H54 (cell line): ENCODE measurements around the gene PGAP1.
A peak's percentile ranks its signal among the peaks of the same experiment; 100 is the strongest.

Source experiments
- DNase-seq: peaks from one replicate; pipeline ENCODE4 v3.0.0; 2011; ENCODE audit warnings: low spot score, mixed read lengths; ENCODE audit not compliant: insufficient read length
- FAIRE-seq: peaks from 3 replicates; lab custom pipeline; 2011; peaks lifted over from hg19 to GRCh38; lab: Jason Lieb, UNC
- POLR2A ChIP-seq: IDR thresholded peaks from 2 replicates; pipeline ENCODE4 v1.6.1; 2011; ENCODE audit warnings: low read depth, mild to moderate bottlenecking, low read length

The PGAP1 gene

GRCh38 chr2:196959734-196960338 lies 33.3 kb upstream of the PGAP1 start:
- DNase-seq (no peak), FAIRE-seq (no peak)
- no peak for TF ChIP-seq POLR2A

GRCh38 chr2:196959281-196959680 lies 32.8 kb upstream of the PGAP1 start:
- DNase-seq (no peak), FAIRE-seq (no peak)
- TF ChIP-seq POLR2A: no peak

DNA sequence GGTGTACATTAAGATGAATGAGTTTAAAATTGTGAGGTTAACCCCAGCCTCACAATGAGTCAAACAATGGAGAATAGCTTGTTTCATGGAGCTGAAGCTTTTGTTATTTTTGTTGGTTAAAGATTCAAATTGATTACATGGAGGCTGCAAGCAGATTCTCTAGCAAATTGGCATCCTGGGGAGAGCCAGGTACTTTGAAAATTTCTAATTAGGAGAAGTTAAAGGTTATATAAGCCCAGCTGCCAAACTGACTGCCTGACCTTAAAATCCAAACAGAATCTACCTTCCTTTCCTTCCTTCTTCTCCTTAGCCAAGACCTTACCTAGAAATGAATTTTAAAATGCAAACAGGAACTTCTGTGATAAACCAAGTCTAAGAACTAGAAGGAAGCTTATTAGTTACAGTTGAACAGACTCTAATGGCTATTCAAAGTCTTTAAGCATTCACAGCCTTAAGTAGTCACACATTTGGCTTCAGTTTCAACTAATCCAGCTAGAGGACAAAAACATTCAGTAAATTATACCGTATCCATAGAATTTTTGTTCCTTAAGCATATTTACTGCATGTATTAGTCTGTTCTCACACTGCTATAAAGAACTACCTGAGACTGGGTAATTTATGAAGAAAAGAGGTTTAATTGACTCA lies 31.5 kb upstream of the PGAP1 start:
- DNase-seq (no peak), FAIRE-seq (no peak)
- TF ChIP-seq POLR2A: no peak

DNA sequence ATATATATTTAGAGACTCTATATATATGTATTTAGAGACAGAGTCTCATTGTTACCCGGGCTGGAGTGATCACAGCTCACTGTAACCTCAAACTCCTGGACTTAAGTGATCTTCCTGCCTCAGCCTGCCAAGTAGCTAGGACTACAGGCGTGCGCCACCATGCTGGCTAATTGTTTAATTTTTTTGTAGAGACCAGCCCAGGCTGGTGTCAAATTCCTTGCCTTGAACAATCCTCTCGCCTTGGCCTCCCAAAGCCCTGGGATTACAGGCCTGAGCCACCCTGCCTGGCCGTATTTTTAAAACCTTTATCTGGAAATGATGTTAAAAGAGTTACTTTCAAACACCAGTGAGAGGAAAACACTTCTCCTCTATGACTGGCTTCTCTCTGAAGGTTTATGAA lies 30.9 kb upstream of the PGAP1 start:
- DNase-seq: no peak
- no peak for FAIRE-seq
- TF ChIP-seq POLR2A: no peak

- no peak for DNase-seq
- FAIRE-seq: no peak
- no peak for TF ChIP-seq POLR2A
These were observed 29.6 kb upstream of the PGAP1 start for GRCh38 chr2:196956069-196956468.

DNA sequence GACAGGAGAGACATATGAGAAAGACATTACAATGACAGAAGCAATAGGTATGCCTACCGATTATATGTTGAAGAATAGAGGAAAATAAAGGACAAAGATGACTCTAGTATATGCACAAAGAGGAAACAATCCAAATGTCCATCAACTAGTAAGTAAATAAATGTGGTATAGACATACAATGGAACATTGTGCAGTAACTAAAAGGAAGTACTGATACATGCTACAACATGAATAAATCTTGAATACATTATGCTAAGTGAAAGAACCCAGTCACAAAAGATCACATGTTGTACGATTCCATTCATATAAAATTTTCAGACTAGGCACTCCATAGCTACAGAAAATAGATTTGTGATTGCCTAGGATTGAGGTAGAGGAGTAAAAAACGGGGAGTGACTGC lies 28.5 kb upstream of the PGAP1 start:
- DNase-seq: no peak
- TF ChIP-seq POLR2A: no peak
- FAIRE-seq: peak; percentile 58

DNA sequence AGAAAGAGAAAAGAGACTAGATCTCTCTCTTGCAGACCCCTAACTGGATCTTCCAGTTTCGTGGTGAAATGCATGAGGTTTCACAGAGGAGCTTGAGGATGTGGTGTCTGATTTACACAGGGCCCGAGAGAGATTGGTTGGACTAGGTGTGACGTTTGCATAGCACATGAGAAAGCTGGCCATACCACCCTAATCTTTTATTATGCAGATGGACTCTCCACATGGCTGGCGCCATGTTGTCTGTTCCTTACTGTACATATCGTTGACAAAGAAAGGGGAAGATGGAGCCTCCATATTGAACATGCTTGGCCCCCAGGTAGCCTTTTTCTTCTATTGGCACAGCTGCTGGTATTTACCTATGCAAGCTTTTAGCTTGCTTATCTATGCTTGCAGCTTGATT lies 27.5 kb upstream of the PGAP1 start:
- no peak for TF ChIP-seq POLR2A
- no peak for DNase-seq
- FAIRE-seq: no peak

- TF ChIP-seq POLR2A: no peak
- no peak for FAIRE-seq
- no peak for DNase-seq
These were observed 26.4 kb upstream of the PGAP1 start for GRCh38 chr2:196952936-196953335.

- TF ChIP-seq POLR2A: no peak
- DNase-seq: no peak
- no peak for FAIRE-seq
These were observed 25.5 kb upstream of the PGAP1 start for GRCh38 chr2:196951973-196952372.

- FAIRE-seq: no peak
- DNase-seq: no peak
- no peak for TF ChIP-seq POLR2A
These were observed 22.6 kb upstream of the PGAP1 start for GRCh38 chr2:196949116-196949515.

DNA sequence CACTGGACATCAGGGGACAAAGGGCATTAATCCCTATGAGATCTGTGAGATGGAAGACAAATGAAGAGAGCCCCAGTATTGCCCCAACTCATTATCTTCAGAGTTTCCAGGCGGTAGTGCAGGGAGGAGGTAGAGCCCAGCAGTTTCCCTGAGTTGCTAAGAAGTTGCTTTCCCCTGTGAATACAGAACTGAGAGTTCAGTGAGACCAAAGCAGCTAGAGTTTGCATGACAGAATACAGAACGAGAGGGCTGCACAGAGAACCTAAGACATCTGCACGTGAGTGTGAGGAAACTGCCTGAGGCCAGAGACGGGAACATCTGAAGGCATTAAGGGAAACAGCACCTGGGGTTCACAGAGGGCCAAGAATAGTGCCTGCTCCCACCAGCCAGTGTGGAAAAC lies 18.1 kb upstream of the PGAP1 start:
- DNase-seq (no peak), FAIRE-seq (no peak)

DNA sequence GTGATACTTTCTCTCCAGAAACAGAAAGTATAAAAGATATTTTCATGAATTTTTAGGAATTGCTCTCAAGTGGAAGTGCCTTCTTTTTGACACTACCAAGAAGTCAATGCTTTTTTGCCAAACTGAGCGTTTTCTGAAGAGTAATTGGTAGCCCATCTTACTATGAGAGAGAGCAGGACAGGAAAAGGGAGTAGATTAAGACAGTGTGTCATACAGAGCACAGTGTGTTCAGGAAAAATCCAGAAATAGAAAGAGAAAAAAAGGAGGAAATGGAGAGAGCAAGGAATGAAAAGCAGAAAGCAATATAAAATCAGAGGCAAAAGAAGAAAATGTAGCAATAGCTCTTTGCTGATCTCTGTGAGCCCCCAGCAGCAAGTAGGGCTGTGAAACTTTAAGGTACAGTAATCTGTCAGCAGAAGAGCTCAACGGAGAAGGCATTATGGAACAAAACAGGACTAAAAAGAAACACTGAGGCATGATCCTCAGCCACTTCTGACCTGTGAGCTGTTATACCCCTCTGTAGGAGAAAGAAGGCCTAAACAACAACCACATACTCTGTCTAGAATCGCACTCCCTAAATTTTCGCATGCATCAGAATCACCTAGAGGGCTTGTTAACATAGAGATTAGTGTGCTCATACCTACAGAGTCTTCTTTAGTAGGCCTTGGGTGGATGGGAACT lies 15.0 kb upstream of the PGAP1 start:
- FAIRE-seq (no peak), DNase-seq (no peak)

More for the DNA sequence above, 18.1 kb upstream of the PGAP1 start:
- TF ChIP-seq POLR2A: no peak

DNA sequence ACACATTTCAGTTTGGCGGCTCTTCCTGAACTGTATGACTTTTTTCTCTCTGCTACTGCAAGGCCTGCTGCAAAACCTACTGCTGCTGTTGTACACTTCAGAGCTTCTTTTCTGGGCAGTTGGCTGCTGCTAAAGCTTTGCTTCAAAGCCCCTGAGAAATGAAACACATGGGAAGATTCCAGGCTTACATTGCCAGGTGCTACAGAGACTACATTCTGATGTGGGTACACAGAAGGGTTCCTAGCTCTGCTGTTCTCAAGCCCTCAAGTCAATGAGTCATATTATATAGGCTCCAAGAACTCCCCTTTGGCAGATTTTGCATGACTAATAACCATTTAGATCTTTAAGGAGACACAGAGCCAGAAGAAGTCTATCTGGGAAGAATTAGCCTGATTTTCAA lies 12.9 kb upstream of the PGAP1 start:
- no peak for TF ChIP-seq POLR2A
- FAIRE-seq (peak; percentile 92), DNase-seq (peak; percentile 36)

More for the DNA sequence above, 15.0 kb upstream of the PGAP1 start:
- TF ChIP-seq POLR2A: no peak

- TF ChIP-seq POLR2A: no peak
- FAIRE-seq (no peak), DNase-seq (no peak)
These were observed 8.9 kb upstream of the PGAP1 start for GRCh38 chr2:196935432-196935831.
